ENCODE data around the gene GOLGA6A. TPM values are rescaled to one million over a fixed set of nuclear protein-coding genes. Genes with fewer than 3 reads are reported as not detected.
"Not testable (repeated sequence)": the region's sequence is repeated elsewhere in the genome, so short reads cannot be mapped to it uniquely, and the experiment has no call there.

GOLGA6A gene
- 0.13 TPM for total RNA-seq
- polyA plus RNA-seq (ENCODE audit: insufficient read depth in 1 of 8, insufficient read length in 8 of 8, low replicate concordance in 1 of 8): 1 to 10 TPM in 1 of 8 donors, under 1 TPM in 6, not detected in 1; 0.10 to 1.2 (median 0.31) TPM
- long read RNA-seq, donor 1: 0 reads
- long read RNA-seq, donor 2: 0 reads
- long read RNA-seq, donor 3: 0 reads
- long read RNA-seq, donor 4: 0 reads
- long read RNA-seq, donor 5: 0 reads
- long read RNA-seq, donor 6: 0 reads
- long read RNA-seq, donor 7: 0 reads
- long read RNA-seq, donor 8: 0 reads
- long read RNA-seq, donor 9: 0 reads
- long read RNA-seq, donor 10: 0 reads
- long read RNA-seq, donor 11: 0 reads

DNA sequence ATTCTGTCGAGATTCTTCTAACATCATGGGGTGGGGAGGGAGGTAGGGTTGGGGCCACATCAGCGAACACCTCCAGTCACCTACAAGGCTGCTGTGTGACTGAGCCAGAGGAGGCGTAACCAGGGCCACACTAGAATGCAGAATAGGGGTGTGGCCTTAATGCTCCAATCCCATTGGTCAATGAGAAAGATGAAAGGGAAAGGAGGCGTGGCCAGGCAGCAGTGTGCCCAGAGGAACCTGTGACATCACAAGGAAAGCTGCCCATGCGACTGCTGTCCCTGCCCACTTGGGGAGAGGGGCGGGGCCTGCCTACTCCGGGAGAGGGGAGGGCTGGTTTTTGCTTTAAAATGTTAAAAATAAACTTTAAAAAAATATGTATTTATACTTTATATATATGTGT is at the start of gene GOLGA6A:
Gene GOLGA6A (minus strand): TSS at position 101 of the 400 bp plus-strand sequence. CDS start 41 bp downstream, at position 60.
- not testable (repeated sequence) for H3K36me3 ChIP-seq (ENCODE audit: control insufficient read depth, insufficient read depth, low read length); H3K27me3 ChIP-seq (ENCODE audit: control insufficient read depth, insufficient read depth, low read length); DNase-seq; H3K27ac ChIP-seq (ENCODE audit: low read length); H3K4me3 ChIP-seq (ENCODE audit: low read length); H3K9me3 ChIP-seq (replicated peaks; ENCODE audit: control insufficient read depth, low read depth, low read length); H3K4me1 ChIP-seq (ENCODE audit: control insufficient read depth, insufficient read depth, low read length)
- WGBS (ENCODE audit: insufficient coverage): no CpG with 5 or more reads among the region's 7 CpGs

DNA sequence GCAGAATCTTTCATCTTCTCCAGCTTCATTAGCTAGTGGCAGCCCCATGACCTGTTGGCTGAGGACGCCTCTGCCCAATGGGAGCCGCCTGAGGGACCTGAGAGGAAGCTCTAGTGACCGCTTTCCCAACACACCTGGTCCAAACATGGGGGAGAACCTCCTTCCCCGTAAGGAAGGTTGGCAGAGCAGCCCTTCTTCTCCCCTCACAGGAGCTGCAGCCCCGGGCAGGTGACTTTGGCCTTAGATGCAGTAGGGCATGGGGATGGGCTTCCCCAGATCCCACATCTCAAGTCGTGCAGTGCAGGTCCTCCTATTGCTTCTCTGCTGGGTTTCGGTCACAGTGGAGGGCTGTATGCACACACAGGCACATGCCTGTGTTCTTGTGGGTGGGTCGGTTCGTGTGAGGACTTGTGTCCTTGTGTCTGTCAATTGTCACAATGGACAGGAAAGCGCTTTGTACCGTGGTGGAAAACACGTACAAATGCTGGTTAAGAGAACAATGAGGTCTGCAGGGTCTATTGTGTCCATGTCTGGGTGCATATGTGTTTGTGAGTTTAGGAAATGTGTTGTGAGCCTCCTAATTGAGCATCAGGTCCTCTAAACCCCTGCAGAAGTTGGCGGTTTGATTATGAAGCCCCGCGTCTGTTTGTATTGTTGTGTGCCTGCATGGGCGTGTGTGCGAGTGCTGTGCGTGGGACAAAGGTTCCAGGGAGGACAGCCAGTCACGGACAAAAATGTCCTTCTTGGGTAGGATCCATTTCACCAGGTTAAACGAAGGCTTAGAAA is 49.5 kb upstream of the GOLGA6A start:
- WGBS (ENCODE audit: insufficient coverage): 41% methylated on average over 16 of the region's 20 CpGs
- Histone ChIP-seq H3K36me3 (ENCODE audit: control insufficient read depth, insufficient read depth, low read length) (no peaks in the 10 kb centered on the region), H3K9me3 (replicated peaks; ENCODE audit: control insufficient read depth, low read depth, low read length) (peaks cover 4% of the 10 kb centered on the region), H3K4me1 (ENCODE audit: control insufficient read depth, insufficient read depth, low read length) (peaks cover 46% of the 10 kb centered on the region), H3K27ac (ENCODE audit: low read length) (no peak overlapping the region), H3K4me3 (ENCODE audit: low read length) (no peak overlapping the region), H3K27me3 (ENCODE audit: control insufficient read depth, insufficient read depth, low read length) (peaks cover 94% of the 10 kb centered on the region)
- no peak for DNase-seq

GRCh38 chr15:74130849-74131627 is 48.7 kb upstream of the GOLGA6A start:
- H3K27ac ChIP-seq (ENCODE audit: low read length): peak overlapping the region; percentile 29
- peaks cover 42% of the 10 kb centered on the region for H3K4me1 ChIP-seq (ENCODE audit: control insufficient read depth, insufficient read depth, low read length)
- H3K27me3 ChIP-seq (ENCODE audit: control insufficient read depth, insufficient read depth, low read length): peaks cover 96% of the 10 kb centered on the region
- WGBS (ENCODE audit: insufficient coverage): 8% methylated on average over 10 of the region's 28 CpGs
- peak overlapping the region; percentile 26 for H3K4me3 ChIP-seq (ENCODE audit: low read length)
- peaks cover 4% of the 10 kb centered on the region for H3K9me3 ChIP-seq (replicated peaks; ENCODE audit: control insufficient read depth, low read depth, low read length)
- no peak for DNase-seq
- no peaks in the 10 kb centered on the region for H3K36me3 ChIP-seq (ENCODE audit: control insufficient read depth, insufficient read depth, low read length)

GRCh38 chr15:74130155-74130848 is 48.0 kb upstream of the GOLGA6A start, which contains the start of gene ISLR2:
Gene ISLR2 (plus strand): TSS chr15:74130586. CDS start chr15:74132755, 2,169 bp downstream.
- Histone ChIP-seq H3K4me1 (ENCODE audit: control insufficient read depth, insufficient read depth, low read length) (peaks cover 35% of the 10 kb centered on the region), H3K36me3 (ENCODE audit: control insufficient read depth, insufficient read depth, low read length) (no peaks in the 10 kb centered on the region), H3K27me3 (ENCODE audit: control insufficient read depth, insufficient read depth, low read length) (peaks cover 92% of the 10 kb centered on the region), H3K4me3 (ENCODE audit: low read length) (peak within 1 kb of the TSS; percentile 26), H3K27ac (ENCODE audit: low read length) (peak within 1 kb of the TSS; percentile 69), H3K9me3 (replicated peaks; ENCODE audit: control insufficient read depth, low read depth, low read length) (peaks cover 4% of the 10 kb centered on the region)
- 3% methylated on average over 20 of the region's 53 CpGs for WGBS (ENCODE audit: insufficient coverage)
- peak; percentile 71 for DNase-seq

- H3K27ac ChIP-seq (ENCODE audit: low read length): peak overlapping the region; percentile 69
- 4% methylated on average over 31 of the region's 40 CpGs for WGBS (ENCODE audit: insufficient coverage)
- H3K36me3 ChIP-seq (ENCODE audit: control insufficient read depth, insufficient read depth, low read length): no peaks in the 10 kb centered on the region
- peaks cover 90% of the 10 kb centered on the region for H3K27me3 ChIP-seq (ENCODE audit: control insufficient read depth, insufficient read depth, low read length)
- peaks cover 34% of the 10 kb centered on the region for H3K4me1 ChIP-seq (ENCODE audit: control insufficient read depth, insufficient read depth, low read length)
- H3K9me3 ChIP-seq (replicated peaks; ENCODE audit: control insufficient read depth, low read depth, low read length): peaks cover 4% of the 10 kb centered on the region
- peak overlapping the region; percentile 24 for H3K4me3 ChIP-seq (ENCODE audit: low read length)
- no peak for DNase-seq
These were observed 47.3 kb upstream of the GOLGA6A start for GRCh38 chr15:74129586-74130154.

- no peaks in the 10 kb centered on the region for H3K36me3 ChIP-seq (ENCODE audit: control insufficient read depth, insufficient read depth, low read length)
- DNase-seq: peak; percentile 51
- peaks cover 29% of the 10 kb centered on the region for H3K4me1 ChIP-seq (ENCODE audit: control insufficient read depth, insufficient read depth, low read length)
- 13% methylated on average over 39 of the region's 43 CpGs for WGBS (ENCODE audit: insufficient coverage)
- peak overlapping the region; percentile 44 for H3K4me3 ChIP-seq (ENCODE audit: low read length)
- peaks cover 4% of the 10 kb centered on the region for H3K9me3 ChIP-seq (replicated peaks; ENCODE audit: control insufficient read depth, low read depth, low read length)
- peaks cover 83% of the 10 kb centered on the region for H3K27me3 ChIP-seq (ENCODE audit: control insufficient read depth, insufficient read depth, low read length)
- H3K27ac ChIP-seq (ENCODE audit: low read length): peak overlapping the region; percentile 84
These were observed 46.6 kb upstream of the GOLGA6A start for GRCh38 chr15:74128785-74129585.

GRCh38 chr15:74127954-74128784 is 45.8 kb upstream of the GOLGA6A start:
- no peaks in the 10 kb centered on the region for H3K36me3 ChIP-seq (ENCODE audit: control insufficient read depth, insufficient read depth, low read length)
- WGBS (ENCODE audit: insufficient coverage): 6% methylated on average over 38 of the region's 53 CpGs
- no peak for DNase-seq
- H3K4me3 ChIP-seq (ENCODE audit: low read length): peak overlapping the region; percentile 44
- peaks cover 32% of the 10 kb centered on the region for H3K4me1 ChIP-seq (ENCODE audit: control insufficient read depth, insufficient read depth, low read length)
- H3K27me3 ChIP-seq (ENCODE audit: control insufficient read depth, insufficient read depth, low read length): peaks cover 78% of the 10 kb centered on the region
- peak overlapping the region; percentile 84 for H3K27ac ChIP-seq (ENCODE audit: low read length)
- H3K9me3 ChIP-seq (replicated peaks; ENCODE audit: control insufficient read depth, low read depth, low read length): peaks cover 3% of the 10 kb centered on the region

DNA sequence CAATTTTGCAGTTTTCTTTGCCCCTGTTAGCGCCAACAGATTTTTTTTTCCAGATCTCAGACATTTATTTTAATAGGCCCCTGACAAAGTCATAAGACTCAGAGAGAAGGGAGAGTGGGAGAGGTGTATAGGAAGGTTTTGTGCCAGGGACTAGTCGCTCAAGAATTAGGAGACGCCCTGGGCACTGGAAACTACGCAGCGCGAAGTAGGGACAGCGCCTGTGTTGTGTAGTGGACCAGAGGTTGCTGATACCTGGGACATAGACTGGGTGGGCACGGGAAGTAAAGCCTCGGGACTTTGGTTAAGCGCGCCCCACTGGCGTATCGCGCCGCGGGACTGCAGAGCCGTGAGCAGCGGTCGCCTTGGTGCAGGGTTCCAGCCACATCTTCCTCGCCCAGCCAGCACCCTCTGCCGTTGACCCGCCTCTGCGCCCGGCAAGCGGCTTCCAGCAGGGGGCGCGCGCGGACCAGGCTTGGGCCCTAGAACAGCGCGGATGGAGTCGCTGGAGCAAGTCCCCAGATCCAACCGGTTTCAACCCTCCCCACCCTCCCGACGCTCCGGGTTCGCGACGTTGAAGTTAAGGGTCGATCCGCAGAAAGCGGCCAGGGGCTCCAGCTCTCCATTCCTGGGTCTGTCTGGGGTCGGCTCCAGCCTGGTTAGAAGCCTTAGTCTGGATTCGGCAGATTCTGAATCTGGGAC is 45.1 kb upstream of the GOLGA6A start:
- Histone ChIP-seq H3K36me3 (ENCODE audit: control insufficient read depth, insufficient read depth, low read length) (no peaks in the 10 kb centered on the region), H3K4me3 (ENCODE audit: low read length) (peak overlapping the region; percentile 44), H3K9me3 (replicated peaks; ENCODE audit: control insufficient read depth, low read depth, low read length) (no peaks in the 10 kb centered on the region), H3K4me1 (ENCODE audit: control insufficient read depth, insufficient read depth, low read length) (peaks cover 36% of the 10 kb centered on the region), H3K27me3 (ENCODE audit: control insufficient read depth, insufficient read depth, low read length) (peaks cover 73% of the 10 kb centered on the region), H3K27ac (ENCODE audit: low read length) (peak overlapping the region; percentile 84)
- DNase-seq: peak; percentile 95
- WGBS (ENCODE audit: insufficient coverage): 7% methylated on average over 34 of the region's 44 CpGs

Measured in muscle of leg (tissue), 16 donors.